Stimulated activated CD4-positive, alpha-beta T cell treated with anti-CD3 and anti-CD28 coated beads, Interleukin-4, amount 100 ng/mL, for 48 hours (primary cell): ENCODE data around the gene SLC11A2.
"Not testable (repeated sequence)": the region's sequence is repeated elsewhere in the genome, so short reads cannot be mapped to it uniquely, and the experiment has no call there.

ENCODE experiments used
- DNase-seq, 2 donors: peaks; one replicate each; pipeline ENCODE4 v3.0.0-alpha.2; 2020; ENCODE audit warnings: low read depth in 2 of 2

The SLC11A2 gene

DNA sequence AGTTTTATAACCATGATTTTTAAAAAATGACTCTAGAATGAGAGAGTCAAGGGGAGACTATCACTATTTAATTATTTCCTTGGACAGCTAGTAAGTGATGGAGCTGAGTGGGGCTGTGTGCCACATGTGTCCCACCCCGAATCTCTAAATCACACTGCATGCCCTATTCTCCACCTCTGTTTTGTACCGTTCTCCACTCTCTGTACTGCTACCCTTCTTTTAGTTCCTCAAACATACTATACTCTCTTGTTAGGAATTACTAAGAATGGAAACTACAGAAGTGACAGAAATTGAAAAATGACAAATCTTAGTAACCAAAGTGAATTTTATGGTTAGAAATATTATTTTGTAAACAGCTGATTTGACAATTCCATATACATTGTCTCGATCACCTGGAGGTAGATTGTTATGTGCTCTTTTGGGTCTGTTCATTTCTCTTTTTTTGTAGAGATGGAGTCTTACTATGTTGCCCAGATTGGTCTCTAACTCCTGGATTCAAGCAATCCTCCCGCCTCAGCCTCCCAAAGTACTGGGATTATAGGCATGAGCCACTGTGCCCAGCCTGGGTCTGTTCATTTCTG is 35.9 kb downstream of the SLC11A2 start:
- no peak for DNase-seq

GRCh38 chr12:50988871-50989270 is 37.3 kb downstream of the SLC11A2 start:
- DNase-seq, result no peak

DNA sequence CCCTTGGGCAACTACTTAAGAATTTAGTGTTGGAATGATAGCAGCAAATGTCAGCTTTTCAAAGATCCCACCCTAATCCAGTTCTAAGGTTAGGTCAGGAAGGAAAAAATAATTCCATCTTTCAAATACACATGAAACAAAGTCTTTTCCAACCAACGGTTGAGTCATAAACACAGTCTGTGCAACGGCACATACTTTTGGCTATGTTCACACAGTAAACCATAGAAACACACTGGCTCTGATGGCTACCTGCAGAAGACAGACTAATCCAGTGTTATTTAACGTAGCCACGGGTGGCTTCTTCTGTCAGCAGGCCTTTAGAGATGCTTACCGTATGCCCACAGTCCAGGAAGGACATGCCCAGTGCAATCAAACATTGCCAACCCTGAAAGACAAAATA is 38.1 kb downstream of the SLC11A2 start:
- no peak for DNase-seq

DNA sequence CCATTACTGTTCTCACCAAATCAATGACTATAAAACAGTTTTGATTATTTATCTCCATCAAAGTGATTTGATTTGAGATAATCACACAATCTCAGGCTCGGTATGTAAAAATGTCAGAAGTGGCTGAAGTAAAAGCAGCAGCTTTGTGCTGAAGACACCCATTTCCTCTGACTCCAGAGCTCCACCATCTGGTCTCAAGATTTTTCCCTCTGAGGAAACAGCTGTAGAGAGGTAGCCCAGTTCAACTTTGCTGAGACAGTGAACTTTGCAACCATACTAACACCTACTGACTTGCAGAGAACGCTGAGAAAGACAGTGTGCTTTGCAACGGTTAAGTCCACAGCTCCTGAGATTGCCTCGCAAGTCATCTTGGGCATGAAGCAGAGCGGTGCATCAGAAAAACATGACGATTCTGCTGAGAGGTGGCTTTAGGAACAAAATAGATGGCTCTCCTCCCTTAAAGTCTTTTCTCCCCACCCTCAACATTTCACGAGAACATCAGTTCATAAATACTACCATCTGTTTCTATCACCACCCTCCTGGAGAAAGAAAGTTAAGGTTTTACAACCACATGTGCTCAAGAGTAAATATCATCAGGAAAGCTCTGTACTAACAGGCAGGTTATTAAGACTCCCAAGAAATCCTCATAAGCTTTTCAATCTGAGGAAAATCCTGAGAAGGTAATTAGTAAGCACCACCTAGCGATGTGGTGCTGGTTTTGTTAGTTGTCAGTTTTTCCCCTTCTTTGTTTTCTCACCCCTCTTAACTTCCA is 39.0 kb downstream of the SLC11A2 start:
- no peak for DNase-seq

- DNase-seq, result no peak
These were observed 40.9 kb downstream of the SLC11A2 start for GRCh38 chr12:50985322-50985721.

DNA sequence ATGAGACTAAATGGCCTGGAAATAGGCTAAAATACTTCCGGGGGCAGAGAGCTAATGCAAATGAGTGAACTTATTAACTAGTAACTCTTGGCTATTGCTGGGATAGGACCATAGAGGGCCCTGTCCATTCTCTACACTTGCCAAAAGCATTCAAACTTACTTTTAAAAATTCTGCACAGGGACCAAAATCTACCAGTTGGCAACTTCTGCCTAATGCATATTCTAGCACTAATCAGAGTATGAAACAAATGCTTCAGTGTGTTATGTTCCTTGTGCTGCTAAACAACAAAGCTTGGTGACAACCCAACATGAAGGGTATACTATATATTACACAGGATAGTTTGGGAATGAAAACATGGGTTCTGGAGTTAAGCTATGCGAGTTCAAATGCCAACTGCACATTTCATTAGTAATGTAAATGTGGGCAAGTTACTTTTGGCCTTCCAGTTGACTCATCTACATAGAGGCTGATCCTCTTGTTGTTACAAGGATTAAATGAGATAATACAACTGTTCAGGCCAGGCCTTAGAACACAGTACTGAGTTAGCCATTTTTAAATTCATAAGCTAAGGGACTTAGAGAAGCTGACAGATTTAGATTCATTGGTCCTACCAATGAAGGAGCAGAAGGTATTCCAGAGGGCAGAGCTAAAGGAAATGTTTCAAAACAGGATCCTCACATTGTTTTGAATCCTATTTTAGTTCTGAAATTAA is 41.4 kb downstream of the SLC11A2 start:
- no peak for DNase-seq

GRCh38 chr12:50981319-50982239 is 44.6 kb downstream of the SLC11A2 start:
- no peak for DNase-seq

DNA sequence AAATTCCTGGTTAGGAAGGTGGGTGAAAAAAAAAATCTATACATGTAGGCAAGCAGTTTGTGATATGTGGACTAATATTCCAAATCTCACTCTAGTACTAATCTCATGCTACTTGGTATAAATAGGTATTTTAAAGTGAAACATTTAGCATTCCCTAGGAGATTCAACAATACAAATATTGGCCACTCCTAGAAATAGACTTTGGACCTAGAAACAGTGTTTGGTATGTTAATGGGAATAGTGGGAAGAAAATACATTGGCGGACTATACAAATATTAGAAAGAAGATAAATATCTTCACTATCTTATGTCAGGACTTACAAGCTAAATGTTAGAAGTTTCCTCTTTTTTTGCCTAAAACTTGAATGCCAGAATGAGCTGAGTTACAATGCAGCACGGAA is 45.6 kb downstream of the SLC11A2 start:
- DNase-seq, result no peak

DNA sequence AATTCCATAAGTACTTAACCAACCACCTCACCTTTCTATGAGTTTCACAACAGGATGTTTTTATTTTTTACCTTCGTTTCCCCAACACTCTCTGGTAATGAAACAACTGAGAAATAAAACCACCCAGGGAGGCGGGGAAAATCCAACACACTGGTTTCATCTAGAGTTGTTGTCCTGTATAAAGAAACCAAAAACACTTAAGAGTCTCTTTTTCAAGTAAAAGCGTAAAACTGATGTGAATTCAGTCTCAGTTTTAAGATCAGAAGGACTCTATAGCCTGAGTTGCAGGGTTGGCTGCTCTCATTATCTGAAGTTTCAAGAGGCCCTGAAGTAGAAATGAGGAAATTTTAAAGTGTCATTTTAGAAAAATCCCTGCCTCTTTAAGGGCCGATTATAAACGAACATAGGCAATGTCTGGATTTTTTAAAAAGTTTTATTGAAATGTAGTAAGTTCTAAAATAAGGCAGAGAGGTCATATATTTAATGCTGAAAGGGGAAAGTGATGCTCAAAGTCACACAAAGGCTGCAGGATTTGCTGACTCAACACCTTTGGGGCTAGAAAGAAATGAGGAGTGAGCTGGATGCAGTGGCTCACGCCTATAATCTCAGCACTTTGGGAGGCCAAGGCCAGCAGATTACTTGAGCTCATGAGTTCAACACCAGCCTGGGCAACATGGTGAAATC is 46.7 kb downstream of the SLC11A2 start:
- peak in 1 of 2 donors; percentile 36 for DNase-seq

DNA sequence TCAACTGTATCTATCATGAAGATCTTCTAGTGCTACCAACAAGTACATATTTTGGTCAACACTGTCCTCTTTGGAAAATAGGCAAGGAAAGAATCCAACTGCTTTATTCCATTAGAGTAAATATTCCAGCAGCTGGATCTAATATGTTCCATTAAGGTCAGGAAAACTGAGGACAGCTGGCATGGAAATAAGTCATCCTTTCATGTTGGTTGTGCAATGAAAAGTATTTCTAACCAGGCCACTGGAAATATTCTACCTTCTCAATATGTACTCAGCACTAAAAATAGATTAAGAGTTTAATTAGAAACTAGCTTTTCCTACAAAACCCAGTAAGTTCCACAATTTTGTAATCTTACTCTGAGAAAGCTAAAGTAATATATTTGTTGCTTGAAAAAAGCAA is 54.2 kb downstream of the SLC11A2 start:
- DNase-seq, result no peak

DNA sequence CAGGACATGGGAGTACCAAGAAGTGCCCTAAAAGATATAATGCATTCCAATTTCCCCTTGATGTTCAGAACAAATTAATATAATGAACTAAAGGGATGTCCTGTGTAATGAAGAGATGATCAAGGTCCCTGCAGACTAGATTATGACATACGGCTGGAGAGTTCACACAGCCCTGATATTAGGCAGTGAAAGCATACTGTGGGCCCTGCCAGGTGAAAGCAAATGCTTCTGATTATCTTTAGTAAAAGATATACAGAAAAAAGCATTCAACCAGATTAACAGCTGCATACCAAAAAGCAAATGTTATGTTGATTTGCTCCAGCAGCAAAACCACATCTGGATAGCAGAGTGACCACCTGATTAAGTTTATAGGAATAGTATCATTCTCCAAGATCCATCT is 61.8 kb downstream of the SLC11A2 start:
- no peak for DNase-seq

DNA sequence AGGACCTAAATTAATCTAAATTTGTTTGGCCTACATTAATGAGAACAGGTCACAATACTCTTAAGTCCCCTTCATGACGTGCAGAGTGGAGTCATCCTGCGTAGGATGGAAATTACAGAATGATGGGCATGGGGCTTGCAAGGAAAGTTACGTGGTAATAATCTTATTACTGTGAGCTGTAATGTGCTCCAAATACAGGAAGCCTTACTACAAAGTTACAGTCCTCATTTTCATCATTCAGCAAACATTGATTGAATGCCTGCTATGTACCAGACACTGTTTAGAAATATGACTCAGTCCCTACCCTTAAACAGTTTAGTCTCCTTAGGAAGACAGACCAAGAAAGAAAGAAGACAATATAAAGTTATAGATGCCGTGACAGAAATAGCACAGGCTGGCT is 64.5 kb downstream of the SLC11A2 start:
- no peak for DNase-seq

GRCh38 chr12:50960130-50960529 is 66.1 kb downstream of the SLC11A2 start:
- no peak for DNase-seq

DNA sequence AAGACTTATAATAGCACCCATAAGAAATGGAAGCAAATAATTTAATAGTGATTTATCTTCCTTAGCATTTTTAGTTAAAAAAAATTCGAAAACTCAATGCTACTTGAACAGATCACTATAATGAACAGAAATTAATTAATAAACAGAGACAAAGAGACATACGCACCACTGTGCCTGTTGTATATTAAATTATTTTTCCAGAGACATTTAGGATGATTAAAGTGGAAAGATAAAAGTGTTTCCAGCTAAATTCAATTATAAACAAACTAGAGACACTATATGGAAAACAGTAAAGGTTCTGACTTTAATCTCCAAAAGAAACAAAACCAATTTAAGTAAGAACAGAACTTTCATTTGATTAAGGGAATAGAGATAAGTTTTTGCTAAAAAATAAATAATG is 70.5 kb downstream of the SLC11A2 start:
- DNase-seq, result no peak

GRCh38 chr12:50955288-50955687 is 70.9 kb downstream of the SLC11A2 start:
- no peak for DNase-seq

- DNase-seq, result not testable (repeated sequence)
These were observed 71.4 kb downstream of the SLC11A2 start for GRCh38 chr12:50954789-50955188.

GRCh38 chr12:50953047-50953446 is 73.1 kb downstream of the SLC11A2 start:
- no peak for DNase-seq

- no peak for DNase-seq
These were observed 73.7 kb downstream of the SLC11A2 start, which contains the start of gene HIGD1C for GRCh38 chr12:50952510-50952909. Gene HIGD1C, plus strand, starts transcription at chr12:50952544. Its CDS starts 1,455 bp downstream, at chr12:50953999.

DNA sequence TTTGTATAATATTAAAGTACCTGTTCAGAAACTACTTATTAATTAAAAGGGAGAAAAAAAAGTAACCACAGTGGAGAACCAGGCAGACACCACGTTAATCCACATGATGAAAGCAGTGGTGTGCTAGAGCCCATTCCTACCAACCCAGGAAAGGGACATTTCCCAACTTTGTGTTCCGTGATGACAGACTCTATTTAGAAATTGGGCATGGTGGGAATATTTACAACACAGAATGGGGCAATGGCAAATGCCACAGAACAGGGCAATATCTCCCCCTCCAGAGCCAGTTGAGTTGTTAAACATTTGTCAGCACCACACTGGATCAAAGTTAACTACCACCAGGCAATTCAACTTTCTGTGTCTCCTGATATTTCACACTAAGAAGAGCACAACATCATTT is 75.1 kb downstream of the SLC11A2 start:
- no peak for DNase-seq

DNA sequence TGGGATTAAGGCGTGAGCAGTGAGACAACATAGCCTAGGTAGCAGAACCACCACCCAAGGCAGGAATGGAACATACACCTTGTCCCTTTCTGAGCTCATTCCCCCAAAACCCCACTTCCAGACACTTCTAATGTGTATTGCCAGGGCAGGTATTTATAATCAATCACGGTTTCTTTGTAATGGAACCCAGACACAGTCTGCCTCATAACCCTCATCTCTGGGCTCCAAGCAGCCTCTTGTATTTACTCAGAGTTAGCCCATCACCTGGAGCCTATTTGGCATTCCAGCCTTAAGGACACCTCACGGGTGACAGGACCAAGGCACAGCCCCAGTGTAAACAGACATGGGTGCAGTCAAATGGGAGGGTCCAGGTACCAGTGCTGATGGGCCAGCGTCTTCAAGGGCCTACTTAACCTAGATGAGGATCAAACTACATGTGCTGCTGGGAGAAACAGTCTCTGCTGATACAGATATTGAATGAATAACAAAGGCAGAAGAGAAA is 76.3 kb downstream of the SLC11A2 start:
- DNase-seq, result no peak

DNA sequence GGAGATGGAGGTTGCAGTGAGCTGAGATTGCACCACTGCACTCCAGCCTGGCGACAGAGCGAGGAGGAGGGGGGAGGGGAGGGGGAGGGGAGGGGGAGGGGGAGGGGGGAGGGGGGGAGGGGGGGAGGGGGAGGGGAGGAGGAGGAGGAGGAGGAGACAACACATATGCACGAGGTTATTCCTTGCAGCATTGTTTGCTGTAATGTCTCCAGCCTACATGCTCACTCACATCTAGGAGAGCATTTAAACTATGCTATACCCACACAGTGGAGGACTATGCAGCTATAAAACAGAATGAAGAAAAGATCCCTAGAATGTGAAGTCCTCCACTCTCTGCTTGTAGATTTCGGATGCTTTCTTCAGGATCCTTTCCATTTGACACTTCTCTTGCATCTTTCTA is 77.4 kb downstream of the SLC11A2 start:
- DNase-seq, result no peak
